ENCODE results near the gene BRD1. TPM values are rescaled to one million over a fixed set of nuclear protein-coding genes. Genes with fewer than 3 reads are reported as not detected.

Gene BRD1
- total and polyA plus RNA-seq, 9 of the 15 experiments (the other 6 are each of a cell fraction or from before 2014, with no cell fraction given) = 0.42 to 17.6 (median 5.5) TPM

GRCh38 chr22:49771266-49772065, 56.2 kb downstream of the BRD1 start (continued):
- TF ChIP-seq, protein P1, sequence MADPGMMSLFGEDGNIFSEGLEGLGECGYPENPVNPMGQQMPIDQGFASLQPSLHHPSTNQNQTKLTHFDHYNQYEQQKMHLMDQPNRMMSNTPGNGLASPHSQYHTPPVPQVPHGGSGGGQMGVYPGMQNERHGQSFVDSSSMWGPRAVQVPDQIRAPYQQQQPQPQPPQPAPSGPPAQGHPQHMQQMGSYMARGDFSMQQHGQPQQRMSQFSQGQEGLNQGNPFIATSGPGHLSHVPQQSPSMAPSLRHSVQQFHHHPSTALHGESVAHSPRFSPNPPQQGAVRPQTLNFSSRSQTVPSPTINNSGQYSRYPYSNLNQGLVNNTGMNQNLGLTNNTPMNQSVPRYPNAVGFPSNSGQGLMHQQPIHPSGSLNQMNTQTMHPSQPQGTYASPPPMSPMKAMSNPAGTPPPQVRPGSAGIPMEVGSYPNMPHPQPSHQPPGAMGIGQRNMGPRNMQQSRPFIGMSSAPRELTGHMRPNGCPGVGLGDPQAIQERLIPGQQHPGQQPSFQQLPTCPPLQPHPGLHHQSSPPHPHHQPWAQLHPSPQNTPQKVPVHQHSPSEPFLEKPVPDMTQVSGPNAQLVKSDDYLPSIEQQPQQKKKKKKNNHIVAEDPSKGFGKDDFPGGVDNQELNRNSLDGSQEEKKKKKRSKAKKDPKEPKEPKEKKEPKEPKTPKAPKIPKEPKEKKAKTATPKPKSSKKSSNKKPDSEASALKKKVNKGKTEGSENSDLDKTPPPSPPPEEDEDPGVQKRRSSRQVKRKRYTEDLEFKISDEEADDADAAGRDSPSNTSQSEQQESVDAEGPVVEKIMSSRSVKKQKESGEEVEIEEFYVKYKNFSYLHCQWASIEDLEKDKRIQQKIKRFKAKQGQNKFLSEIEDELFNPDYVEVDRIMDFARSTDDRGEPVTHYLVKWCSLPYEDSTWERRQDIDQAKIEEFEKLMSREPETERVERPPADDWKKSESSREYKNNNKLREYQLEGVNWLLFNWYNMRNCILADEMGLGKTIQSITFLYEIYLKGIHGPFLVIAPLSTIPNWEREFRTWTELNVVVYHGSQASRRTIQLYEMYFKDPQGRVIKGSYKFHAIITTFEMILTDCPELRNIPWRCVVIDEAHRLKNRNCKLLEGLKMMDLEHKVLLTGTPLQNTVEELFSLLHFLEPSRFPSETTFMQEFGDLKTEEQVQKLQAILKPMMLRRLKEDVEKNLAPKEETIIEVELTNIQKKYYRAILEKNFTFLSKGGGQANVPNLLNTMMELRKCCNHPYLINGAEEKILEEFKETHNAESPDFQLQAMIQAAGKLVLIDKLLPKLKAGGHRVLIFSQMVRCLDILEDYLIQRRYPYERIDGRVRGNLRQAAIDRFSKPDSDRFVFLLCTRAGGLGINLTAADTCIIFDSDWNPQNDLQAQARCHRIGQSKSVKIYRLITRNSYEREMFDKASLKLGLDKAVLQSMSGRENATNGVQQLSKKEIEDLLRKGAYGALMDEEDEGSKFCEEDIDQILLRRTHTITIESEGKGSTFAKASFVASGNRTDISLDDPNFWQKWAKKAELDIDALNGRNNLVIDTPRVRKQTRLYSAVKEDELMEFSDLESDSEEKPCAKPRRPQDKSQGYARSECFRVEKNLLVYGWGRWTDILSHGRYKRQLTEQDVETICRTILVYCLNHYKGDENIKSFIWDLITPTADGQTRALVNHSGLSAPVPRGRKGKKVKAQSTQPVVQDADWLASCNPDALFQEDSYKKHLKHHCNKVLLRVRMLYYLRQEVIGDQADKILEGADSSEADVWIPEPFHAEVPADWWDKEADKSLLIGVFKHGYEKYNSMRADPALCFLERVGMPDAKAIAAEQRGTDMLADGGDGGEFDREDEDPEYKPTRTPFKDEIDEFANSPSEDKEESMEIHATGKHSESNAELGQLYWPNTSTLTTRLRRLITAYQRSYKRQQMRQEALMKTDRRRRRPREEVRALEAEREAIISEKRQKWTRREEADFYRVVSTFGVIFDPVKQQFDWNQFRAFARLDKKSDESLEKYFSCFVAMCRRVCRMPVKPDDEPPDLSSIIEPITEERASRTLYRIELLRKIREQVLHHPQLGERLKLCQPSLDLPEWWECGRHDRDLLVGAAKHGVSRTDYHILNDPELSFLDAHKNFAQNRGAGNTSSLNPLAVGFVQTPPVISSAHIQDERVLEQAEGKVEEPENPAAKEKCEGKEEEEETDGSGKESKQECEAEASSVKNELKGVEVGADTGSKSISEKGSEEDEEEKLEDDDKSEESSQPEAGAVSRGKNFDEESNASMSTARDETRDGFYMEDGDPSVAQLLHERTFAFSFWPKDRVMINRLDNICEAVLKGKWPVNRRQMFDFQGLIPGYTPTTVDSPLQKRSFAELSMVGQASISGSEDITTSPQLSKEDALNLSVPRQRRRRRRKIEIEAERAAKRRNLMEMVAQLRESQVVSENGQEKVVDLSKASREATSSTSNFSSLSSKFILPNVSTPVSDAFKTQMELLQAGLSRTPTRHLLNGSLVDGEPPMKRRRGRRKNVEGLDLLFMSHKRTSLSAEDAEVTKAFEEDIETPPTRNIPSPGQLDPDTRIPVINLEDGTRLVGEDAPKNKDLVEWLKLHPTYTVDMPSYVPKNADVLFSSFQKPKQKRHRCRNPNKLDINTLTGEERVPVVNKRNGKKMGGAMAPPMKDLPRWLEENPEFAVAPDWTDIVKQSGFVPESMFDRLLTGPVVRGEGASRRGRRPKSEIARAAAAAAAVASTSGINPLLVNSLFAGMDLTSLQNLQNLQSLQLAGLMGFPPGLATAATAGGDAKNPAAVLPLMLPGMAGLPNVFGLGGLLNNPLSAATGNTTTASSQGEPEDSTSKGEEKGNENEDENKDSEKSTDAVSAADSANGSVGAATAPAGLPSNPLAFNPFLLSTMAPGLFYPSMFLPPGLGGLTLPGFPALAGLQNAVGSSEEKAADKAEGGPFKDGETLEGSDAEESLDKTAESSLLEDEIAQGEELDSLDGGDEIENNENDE (IDR thresholded peaks at IDR 0.05; ENCODE audit: low read depth, low read length) = no peak
- TF ChIP-seq POLR2G (IDR thresholded peaks at IDR 0.05; ENCODE audit: low read depth, low read length) = peak; percentile 48
- TF ChIP-seq RBM22 (IDR thresholded peaks at IDR 0.05; ENCODE audit: low read depth, low read length, poor library complexity, severe bottlenecking) = peak; percentile 47
- TF ChIP-seq, protein P2, sequence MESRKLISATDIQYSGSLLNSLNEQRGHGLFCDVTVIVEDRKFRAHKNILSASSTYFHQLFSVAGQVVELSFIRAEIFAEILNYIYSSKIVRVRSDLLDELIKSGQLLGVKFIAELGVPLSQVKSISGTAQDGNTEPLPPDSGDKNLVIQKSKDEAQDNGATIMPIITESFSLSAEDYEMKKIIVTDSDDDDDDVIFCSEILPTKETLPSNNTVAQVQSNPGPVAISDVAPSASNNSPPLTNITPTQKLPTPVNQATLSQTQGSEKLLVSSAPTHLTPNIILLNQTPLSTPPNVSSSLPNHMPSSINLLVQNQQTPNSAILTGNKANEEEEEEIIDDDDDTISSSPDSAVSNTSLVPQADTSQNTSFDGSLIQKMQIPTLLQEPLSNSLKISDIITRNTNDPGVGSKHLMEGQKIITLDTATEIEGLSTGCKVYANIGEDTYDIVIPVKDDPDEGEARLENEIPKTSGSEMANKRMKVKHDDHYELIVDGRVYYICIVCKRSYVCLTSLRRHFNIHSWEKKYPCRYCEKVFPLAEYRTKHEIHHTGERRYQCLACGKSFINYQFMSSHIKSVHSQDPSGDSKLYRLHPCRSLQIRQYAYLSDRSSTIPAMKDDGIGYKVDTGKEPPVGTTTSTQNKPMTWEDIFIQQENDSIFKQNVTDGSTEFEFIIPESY (CRISPR knock-in tag; IDR thresholded peaks at IDR 0.05) = peak; percentile 73

Measured in K562 (cell line).